Stimulated activated CD4-positive, alpha-beta T cell treated with anti-CD3 and anti-CD28 coated beads, Interleukin-1b, Interleukin-23, amount 100 ng/mL, for 1 hour (primary cell): ENCODE results near the gene PAWR.
"Not testable (repeated sequence)": the region's sequence is repeated elsewhere in the genome, so short reads cannot be mapped to it uniquely, and the experiment has no call there.

Experiments
- DNase-seq, 2 donors: peaks; one replicate each; pipeline ENCODE4 v3.0.0-alpha.2; 2020; ENCODE audit warnings: low read depth in 2 of 2

PAWR gene

GRCh38 chr12:79646843-79647242 is 43.9 kb downstream of the PAWR start:
- DNase-seq = not testable (repeated sequence)

GRCh38 chr12:79645235-79645630 is 45.5 kb downstream of the PAWR start:
- DNase-seq = no peak

- no peak for DNase-seq
Measured at GRCh38 chr12:79644274-79645234, 46.2 kb downstream of the PAWR start.

GRCh38 chr12:79643821-79644220 is 46.9 kb downstream of the PAWR start:
- no peak for DNase-seq

GRCh38 chr12:79638490-79638889 is 52.3 kb downstream of the PAWR start:
- no peak for DNase-seq

GRCh38 chr12:79637093-79637492 is 53.7 kb downstream of the PAWR start:
- no peak for DNase-seq

- no peak for DNase-seq
Measured at GRCh38 chr12:79635676-79636075, 55.1 kb downstream of the PAWR start.

- no peak for DNase-seq
Measured at GRCh38 chr12:79634957-79635471, 55.8 kb downstream of the PAWR start.

- DNase-seq = no peak
Measured at GRCh38 chr12:79629561-79629960, 61.2 kb downstream of the PAWR start.

GRCh38 chr12:79626735-79627134 is 64.0 kb downstream of the PAWR start:
- not testable (repeated sequence) for DNase-seq

- no peak for DNase-seq
Measured at GRCh38 chr12:79624378-79624777, 66.4 kb downstream of the PAWR start.

GRCh38 chr12:79619872-79620562 is 70.7 kb downstream of the PAWR start:
- no peak for DNase-seq

GRCh38 chr12:79618848-79619404 is 71.8 kb downstream of the PAWR start:
- no peak for DNase-seq

GRCh38 chr12:79617696-79618095 is 73.1 kb downstream of the PAWR start:
- no peak for DNase-seq

- no peak for DNase-seq
Measured at GRCh38 chr12:79615596-79616560, 74.9 kb downstream of the PAWR start.

GRCh38 chr12:79614730-79615129 is 76.0 kb downstream of the PAWR start:
- DNase-seq = no peak

GRCh38 chr12:79601908-79602307 is 88.9 kb downstream of the PAWR start:
- no peak for DNase-seq

GRCh38 chr12:79597910-79598309 is 92.9 kb downstream of the PAWR start:
- DNase-seq = no peak

- DNase-seq = no peak
Measured at GRCh38 chr12:79596719-79597350, 93.9 kb downstream of the PAWR start.

GRCh38 chr12:79595273-79595672 is 95.5 kb downstream of the PAWR start:
- no peak for DNase-seq

GRCh38 chr12:79592865-79593264 is 97.9 kb downstream of the PAWR start:
- DNase-seq = no peak
